HG02973 (cell line): Measurements from ENCODE around the gene MTHFSD.

Experiments
- ATAC-seq: cut with Tn5 transposase; IDR thresholded peaks from one replicate; pipeline ENCODE4 v1.9.1; 2021; ENCODE audit warnings: moderate library complexity; ENCODE audit not compliant: unreplicated experiment

The MTHFSD gene

GRCh38 chr16:86554599-86554916 lies 477 bp downstream of the MTHFSD start:
- no peak for ATAC-seq

DNA sequence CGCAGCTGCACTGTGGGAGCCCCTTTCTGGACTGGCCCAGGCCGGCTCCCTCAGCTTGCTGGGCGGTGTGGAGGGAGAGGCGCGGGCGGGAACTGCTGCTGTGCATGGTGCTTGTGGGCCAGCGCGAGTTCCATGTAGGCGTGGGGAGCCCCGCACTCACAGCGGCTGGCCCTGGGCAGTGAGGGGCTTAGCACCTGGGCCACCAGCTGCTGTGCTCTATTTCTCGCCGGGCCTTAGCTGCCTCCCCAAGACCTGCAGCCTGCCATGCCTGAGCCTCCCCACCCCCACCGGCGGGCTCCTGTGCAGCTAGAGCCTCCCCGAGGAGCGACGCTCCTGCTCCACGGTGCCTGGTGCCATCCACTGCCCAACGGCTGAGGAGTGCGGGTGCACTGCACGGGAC lies 1.7 kb downstream of the MTHFSD start:
- ATAC-seq = no peak

DNA sequence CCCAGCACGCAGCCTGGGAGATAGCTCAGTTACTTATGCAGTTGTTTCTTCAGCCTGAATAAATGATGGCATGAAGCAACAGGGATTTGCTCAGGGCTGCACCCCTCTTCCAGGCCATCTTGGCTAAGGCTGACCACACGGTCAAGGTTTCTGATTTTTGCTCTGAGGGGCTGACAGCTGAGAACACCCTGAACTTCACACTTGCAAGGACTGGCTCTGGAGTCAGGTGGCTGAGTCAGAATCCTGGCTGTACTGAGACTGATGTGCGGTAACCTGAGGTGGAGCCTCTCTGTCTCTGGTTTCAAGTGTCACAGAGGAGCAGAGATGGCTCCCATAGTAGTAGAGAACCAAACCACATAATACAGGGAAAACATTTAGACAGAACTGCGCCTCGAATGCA lies 4.8 kb downstream of the MTHFSD start:
- no peak for ATAC-seq

GRCh38 chr16:86549893-86550190 lies 5.2 kb downstream of the MTHFSD start:
- ATAC-seq = no peak

DNA sequence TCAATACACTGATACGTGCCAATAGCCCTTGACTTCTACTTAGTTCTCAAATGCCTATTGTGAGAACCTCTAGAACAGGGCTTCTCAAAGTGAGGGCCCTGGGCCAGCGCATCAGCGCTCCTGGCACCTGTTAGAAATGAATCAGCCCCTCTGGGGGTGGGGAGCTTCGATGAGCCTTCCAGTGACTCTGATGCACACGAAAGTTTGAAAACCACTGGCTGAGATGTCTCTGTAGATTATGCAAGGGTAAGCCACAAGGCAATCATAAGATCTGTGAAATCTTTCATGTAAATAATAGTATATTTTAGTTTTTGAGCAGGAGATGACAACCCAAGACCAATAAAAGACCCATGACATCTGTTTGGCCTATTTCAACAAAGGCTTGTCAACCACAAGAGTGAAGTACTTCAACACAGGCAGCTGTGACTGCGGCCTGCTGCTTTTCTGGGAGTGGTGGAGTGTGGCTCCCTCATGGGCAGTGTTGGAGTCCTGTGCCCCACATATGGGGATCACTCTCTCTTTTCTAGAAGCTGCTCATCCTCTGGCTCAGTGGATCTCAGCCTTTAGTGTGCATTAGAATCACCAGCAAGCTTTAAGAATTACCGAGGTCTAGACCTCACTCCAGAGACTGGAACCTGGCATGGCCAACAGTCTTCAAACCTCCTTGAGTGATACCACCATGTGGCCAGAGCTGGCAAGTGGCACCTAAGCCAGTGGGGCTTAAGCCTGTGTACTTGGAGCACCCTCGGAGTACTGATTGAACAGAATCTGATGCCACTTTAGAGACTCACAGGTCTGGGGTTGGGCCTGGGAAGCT lies 5.8 kb downstream of the MTHFSD start:
- no peak for ATAC-seq

DNA sequence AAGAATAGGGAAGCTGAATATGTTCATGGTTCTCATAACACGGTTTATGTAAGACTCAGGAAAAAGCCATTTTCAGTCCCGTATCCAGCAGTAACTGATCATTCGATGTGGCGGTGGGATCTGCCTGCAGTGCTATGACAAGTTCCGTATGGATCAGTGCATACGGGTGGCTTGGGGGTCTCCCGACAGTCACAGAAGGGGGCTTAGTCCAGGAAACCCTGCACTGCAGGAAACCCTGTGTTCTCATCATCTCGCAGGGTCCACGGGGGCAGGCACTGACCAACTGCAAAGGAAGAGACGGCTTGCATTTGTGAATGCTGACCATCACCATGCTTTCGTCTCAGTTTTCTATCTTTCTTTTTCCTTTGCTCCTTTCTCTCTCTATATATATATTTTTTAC lies 7.7 kb downstream of the MTHFSD start:
- ATAC-seq = no peak

GRCh38 chr16:86546638-86547013 lies 8.4 kb downstream of the MTHFSD start:
- no peak for ATAC-seq

DNA sequence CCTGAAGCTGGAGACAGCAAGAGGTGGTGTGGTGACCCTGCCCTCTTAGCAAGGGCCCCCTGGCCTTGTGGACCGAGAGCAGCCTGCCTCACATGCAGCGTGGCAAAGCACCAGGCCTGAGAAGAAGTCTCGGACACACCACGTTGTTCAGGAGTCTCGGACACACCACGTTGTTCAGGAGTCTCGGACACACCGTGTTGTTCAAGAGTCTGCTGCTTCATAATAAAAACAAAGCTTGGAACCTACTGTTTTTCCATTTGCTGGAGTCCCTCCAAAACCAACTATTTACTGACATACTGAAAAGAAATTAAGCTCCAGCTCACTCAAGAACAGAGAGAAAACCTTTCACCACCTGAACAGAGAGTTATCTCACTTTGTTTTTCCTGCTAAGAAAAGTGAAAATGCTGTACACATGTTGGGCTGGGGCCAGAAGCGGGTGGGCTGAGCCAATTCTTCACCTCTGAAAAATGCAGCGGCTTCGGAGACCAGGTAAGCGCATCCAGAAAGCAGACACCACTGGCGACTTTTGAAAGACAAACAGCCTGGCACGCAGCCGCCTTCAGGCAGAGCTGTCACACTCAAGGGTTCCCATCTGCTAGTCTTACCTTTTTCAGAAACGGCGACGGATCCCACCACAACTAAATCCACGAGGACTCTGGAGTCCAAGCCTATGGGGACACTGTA lies 8.9 kb downstream of the MTHFSD start:
- no peak for ATAC-seq

DNA sequence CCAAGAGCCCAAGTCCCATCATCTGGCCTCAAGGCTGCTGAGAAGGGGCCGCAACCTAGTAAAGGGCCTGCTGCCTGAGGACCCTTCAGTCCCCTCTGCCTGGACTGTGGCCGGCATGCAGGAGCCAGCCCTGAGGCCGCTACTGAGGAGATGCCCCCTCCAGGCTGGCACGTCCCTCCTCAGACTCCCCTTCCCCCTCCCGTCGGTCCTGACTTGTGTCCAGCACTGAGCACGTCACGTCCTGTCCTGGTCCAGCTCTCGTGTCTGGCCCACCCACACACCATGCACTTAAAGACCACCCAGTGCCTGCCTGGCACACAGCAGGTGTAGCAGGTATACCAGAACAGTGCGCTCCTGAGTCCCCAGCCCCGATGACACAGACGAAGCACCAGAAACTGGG lies 9.6 kb downstream of the MTHFSD start:
- ATAC-seq = no peak

GRCh38 chr16:86542756-86543750 lies 12.0 kb downstream of the MTHFSD start:
- no peak for ATAC-seq

- ATAC-seq = no peak
These were observed 13.5 kb downstream of the MTHFSD start for GRCh38 chr16:86541560-86541959.

GRCh38 chr16:86540894-86541293 lies 14.1 kb downstream of the MTHFSD start:
- no peak for ATAC-seq

DNA sequence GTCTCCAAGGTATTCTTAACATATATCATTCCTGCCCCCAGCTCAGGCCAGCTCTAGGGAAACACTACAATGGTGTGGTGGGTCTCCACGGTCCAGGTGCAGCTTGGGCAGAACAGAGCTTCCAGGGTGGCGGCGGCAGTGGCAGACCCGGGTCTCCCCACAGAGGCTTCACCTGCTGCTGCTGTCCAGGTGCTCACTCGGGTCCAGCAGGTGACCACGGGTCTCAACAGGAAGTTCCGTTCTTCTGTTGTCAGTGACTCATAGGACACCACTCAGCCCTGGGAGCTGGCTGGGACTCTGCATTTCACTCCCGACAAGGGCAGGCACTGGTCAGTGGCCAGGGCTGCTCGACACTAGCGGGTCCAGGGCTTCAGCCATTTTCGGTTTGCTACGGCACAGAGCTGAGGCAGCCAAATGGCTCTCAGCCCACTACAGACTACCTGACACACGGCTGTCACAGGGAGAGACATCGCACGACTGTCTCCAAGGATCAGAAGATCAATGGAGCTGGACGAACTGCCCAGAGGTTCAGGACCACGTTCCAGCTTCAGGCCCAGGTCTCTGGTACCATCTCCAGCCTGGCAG lies 16.7 kb downstream of the MTHFSD start:
- no peak for ATAC-seq

GRCh38 chr16:86537486-86537885 lies 17.5 kb downstream of the MTHFSD start:
- no peak for ATAC-seq

DNA sequence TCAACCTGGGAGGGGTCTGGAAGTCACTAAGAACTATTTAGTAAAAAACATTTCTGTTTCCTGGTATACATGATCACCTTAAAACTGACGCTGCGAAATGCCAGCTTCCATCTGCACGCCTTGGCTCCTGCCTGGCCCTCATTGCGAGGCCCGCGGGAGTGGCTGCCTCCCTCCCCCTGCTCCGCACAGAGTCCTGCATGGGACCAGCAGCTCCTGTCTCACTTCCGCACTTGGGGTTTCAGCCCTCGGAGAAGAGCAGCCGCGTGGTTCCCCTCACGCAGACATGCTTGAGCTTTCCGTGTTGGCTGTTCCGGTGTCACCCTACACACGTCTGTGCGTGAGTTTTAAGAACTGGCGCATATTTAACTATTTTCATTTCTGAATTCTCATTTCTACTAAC lies 18.4 kb downstream of the MTHFSD start:
- no peak for ATAC-seq

DNA sequence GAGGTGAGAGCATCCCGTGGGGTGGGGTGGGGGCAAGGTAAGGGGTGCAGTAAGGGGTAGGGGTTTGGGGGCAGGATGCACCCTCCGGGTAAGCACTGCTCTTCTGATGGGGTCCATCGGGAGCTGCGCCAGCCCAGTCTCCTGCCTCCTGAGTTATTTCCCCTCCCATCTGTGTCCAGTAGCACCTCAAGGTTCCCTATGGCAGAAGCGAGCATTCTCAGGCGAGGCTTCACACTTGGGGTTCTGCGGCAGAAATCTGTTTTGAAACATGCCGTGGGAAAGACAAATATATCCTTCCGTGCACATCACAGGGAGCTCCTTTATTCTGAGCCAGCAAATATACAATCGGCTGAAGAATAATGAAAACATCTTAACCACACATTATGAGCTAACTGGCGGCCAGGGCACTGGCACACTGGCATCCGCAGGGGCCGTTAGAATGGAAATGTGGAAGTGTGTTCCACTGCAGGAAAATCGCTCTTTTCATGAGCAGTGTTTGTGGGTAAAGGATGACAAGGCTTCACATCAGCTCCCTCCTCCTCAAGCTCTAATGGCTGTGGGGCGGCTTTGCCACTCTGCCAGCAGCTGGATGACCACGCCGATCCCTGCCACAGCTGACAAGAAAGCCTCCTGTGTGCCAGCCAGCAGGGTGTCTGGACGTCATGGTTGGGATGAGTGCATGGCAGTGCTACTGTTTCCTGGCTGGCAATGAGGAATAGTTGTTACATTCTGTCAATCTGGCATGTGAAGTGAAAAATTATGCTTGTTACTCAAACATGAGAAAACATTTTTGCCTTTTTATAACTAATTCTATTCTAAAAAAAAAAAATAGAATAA lies 20.0 kb downstream of the MTHFSD start:
- ATAC-seq = no peak

DNA sequence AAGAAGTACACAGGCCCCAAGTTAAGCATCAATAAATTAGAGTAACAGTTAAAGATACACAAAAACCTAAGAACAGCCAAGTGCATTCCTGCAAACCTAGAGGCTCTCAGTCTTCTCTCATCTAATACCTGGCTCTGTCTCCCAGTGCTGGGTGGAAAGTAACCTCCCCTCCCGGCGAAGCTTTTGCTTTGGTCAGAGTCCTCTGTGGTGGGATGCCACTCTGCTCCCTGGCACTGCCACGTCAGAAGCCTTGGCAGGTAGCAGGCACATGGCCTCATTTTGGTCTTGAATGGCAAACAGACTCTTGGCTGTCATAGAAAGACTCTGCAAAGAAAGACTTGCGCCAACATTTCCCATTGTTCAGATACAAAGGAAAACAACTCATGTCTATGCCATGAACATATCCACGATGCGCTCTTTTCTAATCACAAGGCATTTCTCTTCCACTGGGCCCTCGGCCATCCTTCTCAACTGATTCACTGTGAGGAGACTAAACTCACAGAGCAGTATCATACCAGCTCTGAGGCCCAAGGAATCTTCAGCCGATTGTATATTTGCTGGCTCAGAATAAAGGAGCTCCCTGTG lies 21.2 kb downstream of the MTHFSD start:
- no peak for ATAC-seq

GRCh38 chr16:86533076-86533475 lies 22.0 kb downstream of the MTHFSD start:
- no peak for ATAC-seq

DNA sequence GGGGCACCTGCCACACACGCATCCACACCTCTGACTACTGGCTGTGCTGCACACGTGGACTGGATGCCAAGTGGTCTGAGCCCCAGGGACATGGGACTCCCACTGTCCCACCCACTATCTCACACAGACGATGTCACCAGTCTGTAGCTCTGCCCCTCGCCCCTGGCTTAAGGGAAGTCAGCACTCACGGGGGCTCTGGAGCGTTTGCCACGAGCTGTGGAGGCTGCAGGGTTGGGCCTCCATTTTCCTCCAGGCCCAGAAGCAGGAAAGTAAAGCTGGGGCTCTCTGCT lies 22.6 kb downstream of the MTHFSD start:
- ATAC-seq = no peak
